KMS-11 (cell line): ENCODE results near the gene SLC36A2.

Experiments used
- H2AFZ ChIP-seq: fragments of 200-600 bp; sonication (generic); 2 replicates; pipeline ENCODE4 v1.6.1; 2016; ENCODE audit warnings: antibody characterized with exemption, mixed run types, low read depth
- H3K27ac ChIP-seq: fragments of 200-600 bp; sonication (generic); 2 replicates; pipeline ENCODE4 v1.6.1; 2016; ENCODE audit warnings: mild to moderate bottlenecking, mixed run types
- H3K27me3 ChIP-seq: fragments of 200-600 bp; sonication (generic); 2 replicates; pipeline ENCODE4 v1.6.1; 2017; ENCODE audit warnings: mild to moderate bottlenecking, low read depth, mixed run types, moderate library complexity; ENCODE audit not compliant: insufficient read depth
- H3K36me3 ChIP-seq: fragments of 200-600 bp; sonication (generic); 2 replicates; pipeline ENCODE4 v1.6.1; 2017; ENCODE audit warnings: mild to moderate bottlenecking, mixed run types; ENCODE audit not compliant: insufficient read depth
- H3K4me1 ChIP-seq: fragments of 200-600 bp; sonication (generic); 2 replicates; pipeline ENCODE4 v1.6.1; 2016; ENCODE audit warnings: mild to moderate bottlenecking, low read depth, mixed run types; ENCODE audit not compliant: poor library complexity, severe bottlenecking
- H3K4me2 ChIP-seq: fragments of 200-600 bp; sonication (generic); 2 replicates; pipeline ENCODE4 v1.7.0; 2016; ENCODE audit warnings: mild to moderate bottlenecking, mixed run types
- H3K4me3 ChIP-seq: fragments of 200-600 bp; sonication (generic); IDR thresholded peaks from 2 replicates; pipeline ENCODE4 v1.6.1; 2017; ENCODE audit warnings: low read depth, low read length, mixed read lengths; ENCODE audit not compliant: insufficient read depth
- H3K79me2 ChIP-seq: fragments of 200-600 bp; sonication (generic); 2 replicates; pipeline ENCODE4 v1.6.1; 2016; ENCODE audit warnings: low read depth, mixed run types; ENCODE audit not compliant: insufficient read depth
- H3K9ac ChIP-seq: fragments of 200-600 bp; sonication (generic); 2 replicates; pipeline ENCODE4 v1.6.1; 2016; ENCODE audit warnings: mild to moderate bottlenecking, mixed run types
- H4K20me1 ChIP-seq: fragments of 200-600 bp; sonication (generic); 2 replicates; pipeline ENCODE4 v1.6.1; 2016; ENCODE audit warnings: mild to moderate bottlenecking, mixed run types; ENCODE audit not compliant: insufficient read depth
- TF ChIP-seq, protein P1 (sequence below): fragments of 200-600 bp; sonication (generic); conservative IDR thresholded peaks from 2 replicates; pipeline ENCODE4 v1.6.1; 2017; ENCODE audit warnings: low read depth, mild to moderate bottlenecking, antibody characterized with exemption, low read length, moderate library complexity, mixed read lengths

Gene SLC36A2

GRCh38 chr5:151298063-151298855 is 49.1 kb downstream of the SLC36A2 start:
- H3K27me3 ChIP-seq, result no peaks in the 10 kb centered on the region
- no peaks in the 10 kb centered on the region for H3K79me2 ChIP-seq
- no peak overlapping the region for H3K27ac ChIP-seq
- no peak overlapping the region for H2AFZ ChIP-seq
- no peak overlapping the region for H3K9ac ChIP-seq
- H3K4me3 ChIP-seq, result no peak overlapping the region
- no peaks in the 10 kb centered on the region for H4K20me1 ChIP-seq
- TF ChIP-seq, protein P1, sequence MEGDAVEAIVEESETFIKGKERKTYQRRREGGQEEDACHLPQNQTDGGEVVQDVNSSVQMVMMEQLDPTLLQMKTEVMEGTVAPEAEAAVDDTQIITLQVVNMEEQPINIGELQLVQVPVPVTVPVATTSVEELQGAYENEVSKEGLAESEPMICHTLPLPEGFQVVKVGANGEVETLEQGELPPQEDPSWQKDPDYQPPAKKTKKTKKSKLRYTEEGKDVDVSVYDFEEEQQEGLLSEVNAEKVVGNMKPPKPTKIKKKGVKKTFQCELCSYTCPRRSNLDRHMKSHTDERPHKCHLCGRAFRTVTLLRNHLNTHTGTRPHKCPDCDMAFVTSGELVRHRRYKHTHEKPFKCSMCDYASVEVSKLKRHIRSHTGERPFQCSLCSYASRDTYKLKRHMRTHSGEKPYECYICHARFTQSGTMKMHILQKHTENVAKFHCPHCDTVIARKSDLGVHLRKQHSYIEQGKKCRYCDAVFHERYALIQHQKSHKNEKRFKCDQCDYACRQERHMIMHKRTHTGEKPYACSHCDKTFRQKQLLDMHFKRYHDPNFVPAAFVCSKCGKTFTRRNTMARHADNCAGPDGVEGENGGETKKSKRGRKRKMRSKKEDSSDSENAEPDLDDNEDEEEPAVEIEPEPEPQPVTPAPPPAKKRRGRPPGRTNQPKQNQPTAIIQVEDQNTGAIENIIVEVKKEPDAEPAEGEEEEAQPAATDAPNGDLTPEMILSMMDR, result 0 out of 2 replicates have a peak, but pooled peaks have one; percentile 23
- H3K4me1 ChIP-seq, result no peaks in the 10 kb centered on the region
- no peak overlapping the region for H3K4me2 ChIP-seq
- H3K36me3 ChIP-seq, result no peaks in the 10 kb centered on the region

- H4K20me1 ChIP-seq, result no peaks in the 10 kb centered on the region
- TF ChIP-seq, protein P1, result no peak
- no peak overlapping the region for H3K4me3 ChIP-seq
- no peaks in the 10 kb centered on the region for H3K79me2 ChIP-seq
- H2AFZ ChIP-seq, result no peak overlapping the region
- H3K27ac ChIP-seq, result no peak overlapping the region
- no peaks in the 10 kb centered on the region for H3K36me3 ChIP-seq
- H3K9ac ChIP-seq, result no peak overlapping the region
- no peaks in the 10 kb centered on the region for H3K4me1 ChIP-seq
- no peaks in the 10 kb centered on the region for H3K27me3 ChIP-seq
- no peak overlapping the region for H3K4me2 ChIP-seq
These were observed 50.4 kb downstream of the SLC36A2 start for GRCh38 chr5:151296974-151297373.

- no peak overlapping the region for H3K4me2 ChIP-seq
- no peaks in the 10 kb centered on the region for H3K79me2 ChIP-seq
- H3K4me3 ChIP-seq, result no peak overlapping the region
- no peak overlapping the region for H3K27ac ChIP-seq
- no peak overlapping the region for H3K9ac ChIP-seq
- H4K20me1 ChIP-seq, result no peaks in the 10 kb centered on the region
- H3K4me1 ChIP-seq, result no peaks in the 10 kb centered on the region
- TF ChIP-seq, protein P1, result no peak
- no peaks in the 10 kb centered on the region for H3K27me3 ChIP-seq
- H2AFZ ChIP-seq, result no peak overlapping the region
- H3K36me3 ChIP-seq, result no peaks in the 10 kb centered on the region
These were observed 50.9 kb downstream of the SLC36A2 start for GRCh38 chr5:151296478-151296830.

- Histone ChIP-seq H3K36me3 (no peaks in the 10 kb centered on the region), H3K9ac (no peak overlapping the region), H3K4me3 (no peak overlapping the region), H3K4me2 (no peak overlapping the region), H4K20me1 (no peaks in the 10 kb centered on the region), H3K4me1 (no peaks in the 10 kb centered on the region), H3K27ac (no peak overlapping the region), H2AFZ (no peak overlapping the region), H3K27me3 (no peaks in the 10 kb centered on the region), H3K79me2 (no peaks in the 10 kb centered on the region)
- TF ChIP-seq, protein P1, result no peak
These were observed 51.4 kb downstream of the SLC36A2 start for GRCh38 chr5:151295791-151296477.
